ENCODE measurements around the gene C11orf98.
A peak's percentile ranks its signal among the peaks of the same experiment; 100 is the strongest.
"Not testable (repeated sequence)": the region's sequence is repeated elsewhere in the genome, so short reads cannot be mapped to it uniquely, and the experiment has no call there.

Gene C11orf98

GRCh38 chr11:62621567-62622470, 43.2 kb downstream of the C11orf98 start, which contains the start of gene B3GAT3 (continued):
- TF ChIP-seq CSRNP3 (CRISPR knock-in tag; IDR thresholded peaks at IDR 0.05) (no peak), PPARA (CRISPR knock-in tag; IDR thresholded peaks at IDR 0.05; ENCODE audit: borderline replicate concordance) (no peak), ARNTL (CRISPR knock-in tag; IDR thresholded peaks at IDR 0.05; ENCODE audit: borderline replicate concordance, low read depth) (no peak), ISL1 (CRISPR knock-in tag; IDR thresholded peaks at IDR 0.05) (no peak), OSR1 (CRISPR knock-in tag; IDR thresholded peaks at IDR 0.05) (no peak), CSDC2 (CRISPR knock-in tag; IDR thresholded peaks at IDR 0.05) (peak; percentile 92), ZC3H10 (CRISPR knock-in tag; IDR thresholded peaks at IDR 0.05) (no peak), ZNF70 (CRISPR knock-in tag; IDR thresholded peaks at IDR 0.05) (no peak), POU6F1 (CRISPR knock-in tag; IDR thresholded peaks at IDR 0.05; ENCODE audit: borderline replicate concordance, low read depth) (peak; percentile 36; the same call in 1 of the 2 replicates)

GRCh38 chr11:62621027-62621566, 43.9 kb downstream of the C11orf98 start:
- no peak for TF ChIP-seq PATZ1 (CRISPR knock-in tag; IDR thresholded peaks at IDR 0.05; ENCODE audit: borderline replicate concordance)
- no peak for TF ChIP-seq TCF4 (CRISPR knock-in tag; IDR thresholded peaks at IDR 0.05; ENCODE audit: borderline replicate concordance)
- no peak for TF ChIP-seq ZNF70 (CRISPR knock-in tag; IDR thresholded peaks at IDR 0.05)
- TF ChIP-seq ZNF565 (CRISPR knock-in tag; conservative IDR thresholded peaks at IDR 0.05; ENCODE audit: low read depth) = no peak
- TF ChIP-seq CSRNP3 (CRISPR knock-in tag; IDR thresholded peaks at IDR 0.05) = no peak
- TF ChIP-seq PPARA (CRISPR knock-in tag; IDR thresholded peaks at IDR 0.05; ENCODE audit: borderline replicate concordance) = no peak
- no peak for TF ChIP-seq POU6F1 (CRISPR knock-in tag; IDR thresholded peaks at IDR 0.05; ENCODE audit: borderline replicate concordance, low read depth)
- TF ChIP-seq BACH2 (CRISPR knock-in tag; IDR thresholded peaks at IDR 0.05; ENCODE audit: borderline replicate concordance) = no peak
- TF ChIP-seq TSHZ2 (CRISPR knock-in tag; IDR thresholded peaks at IDR 0.05) = no peak
- TF ChIP-seq SNAI2 (CRISPR knock-in tag; IDR thresholded peaks at IDR 0.05) = no peak
- TF ChIP-seq GLIS3 (CRISPR knock-in tag; IDR thresholded peaks at IDR 0.05) = no peak
- TF ChIP-seq ESRRG (CRISPR knock-in tag; IDR thresholded peaks at IDR 0.05) = no peak
- no peak for TF ChIP-seq ZFP3 (CRISPR knock-in tag; IDR thresholded peaks at IDR 0.05)
- no peak for TF ChIP-seq CREB5 (CRISPR knock-in tag; IDR thresholded peaks at IDR 0.05; ENCODE audit: low read depth)
- TF ChIP-seq RARB (CRISPR knock-in tag; IDR thresholded peaks at IDR 0.05) = no peak
- TF ChIP-seq ARNTL (CRISPR knock-in tag; IDR thresholded peaks at IDR 0.05; ENCODE audit: borderline replicate concordance, low read depth) = no peak
- ATAC-seq = no peak

GRCh38 chr11:62616957-62617356, 48.1 kb downstream of the C11orf98 start:
- ATAC-seq = not testable (repeated sequence)
